Measurements from ENCODE around the gene SND1.
"Not testable (repeated sequence)": the region's sequence is repeated elsewhere in the genome, so short reads cannot be mapped to it uniquely, and the experiment has no call there.

SND1 gene

GRCh38 chr7:127810696-127811660 lies 159.0 kb downstream of the SND1 start:
- DNase-seq, result no peak

DNA sequence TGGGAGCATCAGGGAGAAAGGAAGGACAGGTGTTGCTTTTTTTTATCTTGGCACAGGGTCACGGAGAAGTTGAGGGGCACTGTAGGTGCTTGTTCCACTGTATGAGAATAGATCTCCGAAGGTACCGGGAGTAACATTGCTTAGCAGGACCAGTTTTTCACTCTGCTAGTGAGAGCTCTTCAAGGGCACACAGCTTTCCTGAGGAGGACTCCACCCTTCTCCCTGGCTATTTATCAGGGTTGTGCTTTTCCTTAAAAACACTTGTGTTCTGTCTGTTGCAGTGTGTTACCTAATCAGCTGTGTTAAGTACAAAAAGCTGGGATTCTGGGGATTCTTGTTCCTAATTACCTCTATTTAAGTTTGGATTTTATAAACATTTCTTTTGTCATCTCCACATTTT lies 160.5 kb downstream of the SND1 start:
- DNase-seq, result no peak

DNA sequence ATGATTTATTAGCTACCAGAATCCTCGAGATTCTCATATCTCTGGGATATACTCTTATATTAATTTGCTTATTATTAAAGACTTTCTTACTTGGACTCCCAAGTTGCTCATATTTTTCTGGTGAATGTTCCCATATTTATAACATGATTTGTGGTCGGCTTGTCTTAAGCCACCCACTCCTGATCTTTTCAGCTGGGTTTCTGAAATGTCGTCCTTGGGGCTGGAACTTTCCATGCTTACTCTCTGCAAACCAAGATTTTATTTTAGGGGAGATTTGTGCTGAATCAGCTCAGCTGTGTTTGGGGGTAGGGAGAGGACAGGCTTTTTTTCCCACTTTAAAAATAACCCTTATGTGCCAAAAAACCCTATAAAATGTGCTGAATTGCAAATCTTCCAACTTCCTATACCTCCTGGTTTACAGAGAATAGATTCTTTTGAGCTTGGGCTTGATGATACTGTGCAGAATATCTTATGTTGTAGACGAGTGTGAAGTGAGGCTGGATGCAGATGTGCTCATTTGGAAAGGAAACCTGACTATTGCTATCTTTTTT lies 162.1 kb downstream of the SND1 start:
- DNase-seq, result no peak

GRCh38 chr7:127815631-127816145 lies 163.7 kb downstream of the SND1 start:
- DNase-seq, result no peak

GRCh38 chr7:127816354-127817190 lies 164.6 kb downstream of the SND1 start:
- no peak for DNase-seq

DNA sequence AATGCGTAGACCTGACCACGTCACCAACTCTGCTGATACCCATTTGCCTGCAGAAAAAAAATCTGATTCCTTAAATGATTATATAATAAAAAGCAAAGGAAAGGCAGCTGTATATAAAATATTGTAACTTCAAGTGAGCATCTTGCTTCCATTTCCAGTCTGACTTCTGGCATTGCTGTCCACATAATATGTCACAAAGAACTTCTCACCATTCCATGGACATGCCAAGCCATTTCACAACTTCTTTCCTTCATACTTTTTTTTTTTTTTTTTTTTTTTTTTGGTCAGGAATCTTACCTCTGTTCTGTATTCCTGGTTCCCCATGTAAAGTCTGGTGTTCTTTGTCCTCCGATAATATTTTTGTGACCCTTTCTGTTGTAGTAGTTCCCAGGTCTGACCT lies 165.5 kb downstream of the SND1 start:
- no peak for DNase-seq

DNA sequence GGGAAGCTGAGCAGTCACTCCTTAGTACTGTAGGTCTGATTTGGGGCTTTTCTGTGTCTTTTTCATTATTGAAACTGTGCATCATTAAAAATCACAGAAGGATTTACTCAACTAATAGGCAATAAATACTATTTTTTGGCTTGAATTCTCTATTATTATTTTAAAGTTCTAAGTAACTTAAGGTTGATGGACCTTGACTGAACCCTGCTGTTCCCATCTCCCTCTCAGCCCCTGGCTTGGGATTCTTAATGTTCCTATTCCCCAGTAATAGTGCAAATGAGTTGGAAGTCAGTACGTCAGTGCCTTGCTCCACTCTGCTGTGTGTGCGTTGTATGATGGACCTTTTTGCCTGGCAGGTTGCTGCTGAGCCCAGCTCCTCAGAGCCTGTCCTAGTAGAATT lies 166.3 kb downstream of the SND1 start:
- DNase-seq, result no peak

- no peak for DNase-seq
Measured at GRCh38 chr7:127819975-127820731, 168.2 kb downstream of the SND1 start.

- no peak for DNase-seq
Measured at GRCh38 chr7:127820732-127821085, 168.7 kb downstream of the SND1 start.

DNA sequence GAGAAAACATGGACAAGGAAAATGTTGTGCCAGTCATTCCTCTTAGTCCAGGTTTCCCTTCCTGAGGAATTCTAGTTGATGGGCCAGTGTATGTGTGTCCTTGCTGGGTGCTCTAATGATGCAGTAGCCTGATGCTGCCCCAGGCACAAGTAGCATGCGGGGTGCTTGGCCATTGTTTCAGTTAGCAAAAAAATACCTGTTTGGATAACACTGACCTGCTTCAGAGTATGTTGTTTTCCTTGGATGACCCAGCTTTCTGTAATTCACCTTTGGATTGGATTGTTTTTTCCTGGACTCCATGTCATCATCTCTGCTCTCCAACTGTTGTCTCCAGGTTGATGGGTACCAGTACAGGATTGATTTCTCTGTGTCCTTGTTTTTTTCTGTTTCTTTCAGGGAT lies 169.2 kb downstream of the SND1 start:
- no peak for DNase-seq

DNA sequence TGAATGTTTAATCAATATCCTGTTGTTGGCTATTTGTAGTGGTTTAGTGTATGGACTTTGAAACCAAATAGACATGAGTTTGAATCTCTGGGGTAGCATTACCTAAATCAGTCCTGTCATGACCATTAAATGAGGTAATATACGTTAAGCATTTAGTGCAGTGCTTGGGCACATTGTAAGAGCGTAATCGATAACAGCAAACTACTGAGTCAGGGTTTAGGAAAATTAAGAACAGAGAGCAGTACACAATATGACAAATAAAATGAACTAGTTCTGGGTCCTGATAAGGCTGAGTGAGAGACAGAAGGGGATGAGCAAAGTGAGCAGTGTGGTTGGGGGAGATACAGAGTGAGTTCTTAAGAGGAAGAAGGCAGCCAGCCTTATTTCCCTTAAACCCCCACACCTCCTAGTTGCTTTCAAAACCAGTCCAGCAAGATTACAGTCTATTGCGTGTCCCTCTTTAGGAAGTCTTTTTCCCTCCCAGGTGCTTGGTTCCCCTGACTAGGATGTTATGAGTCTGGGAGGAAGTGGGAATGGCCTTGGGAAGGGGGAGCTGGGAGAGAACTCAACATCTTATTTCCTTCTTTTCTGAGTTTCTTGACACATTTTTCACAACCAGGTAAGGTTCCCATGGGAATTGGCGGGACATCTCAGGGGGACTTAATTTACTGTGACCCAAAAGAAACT lies 171.0 kb downstream of the SND1 start:
- no peak for DNase-seq

- no peak for DNase-seq
Measured at GRCh38 chr7:127824682-127825081, 172.7 kb downstream of the SND1 start.

DNA sequence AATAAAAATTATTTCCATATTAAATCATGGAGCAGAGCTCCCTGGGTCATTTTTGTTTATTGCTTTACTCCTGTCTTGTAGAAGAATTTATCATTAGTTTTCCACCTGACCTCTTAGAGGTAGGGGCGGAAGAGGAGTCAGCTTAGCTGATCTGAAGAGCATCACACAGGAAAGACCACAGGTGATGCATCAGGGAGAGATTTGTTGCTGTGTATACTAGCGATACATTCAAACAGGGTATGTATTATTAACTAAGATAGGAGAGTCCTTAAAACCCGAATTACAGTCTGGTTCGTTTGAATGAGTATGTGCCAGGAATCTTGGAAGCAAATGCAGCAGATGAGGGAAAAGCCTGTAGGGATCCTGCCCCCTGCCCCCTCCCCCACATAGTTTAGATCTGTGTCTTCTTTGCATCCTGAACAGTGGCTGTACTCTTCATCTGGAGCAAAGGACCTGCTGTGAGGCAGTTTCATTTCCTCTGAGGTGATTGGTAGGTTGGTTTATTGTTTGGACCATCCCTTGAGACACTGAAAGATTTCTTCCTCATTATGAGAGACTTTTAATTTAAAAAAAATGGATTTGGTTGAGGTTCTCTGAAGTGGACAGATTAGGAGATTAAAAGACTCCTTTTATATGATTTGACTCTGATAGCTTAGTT lies 177.0 kb downstream of the SND1 start:
- no peak for DNase-seq

DNA sequence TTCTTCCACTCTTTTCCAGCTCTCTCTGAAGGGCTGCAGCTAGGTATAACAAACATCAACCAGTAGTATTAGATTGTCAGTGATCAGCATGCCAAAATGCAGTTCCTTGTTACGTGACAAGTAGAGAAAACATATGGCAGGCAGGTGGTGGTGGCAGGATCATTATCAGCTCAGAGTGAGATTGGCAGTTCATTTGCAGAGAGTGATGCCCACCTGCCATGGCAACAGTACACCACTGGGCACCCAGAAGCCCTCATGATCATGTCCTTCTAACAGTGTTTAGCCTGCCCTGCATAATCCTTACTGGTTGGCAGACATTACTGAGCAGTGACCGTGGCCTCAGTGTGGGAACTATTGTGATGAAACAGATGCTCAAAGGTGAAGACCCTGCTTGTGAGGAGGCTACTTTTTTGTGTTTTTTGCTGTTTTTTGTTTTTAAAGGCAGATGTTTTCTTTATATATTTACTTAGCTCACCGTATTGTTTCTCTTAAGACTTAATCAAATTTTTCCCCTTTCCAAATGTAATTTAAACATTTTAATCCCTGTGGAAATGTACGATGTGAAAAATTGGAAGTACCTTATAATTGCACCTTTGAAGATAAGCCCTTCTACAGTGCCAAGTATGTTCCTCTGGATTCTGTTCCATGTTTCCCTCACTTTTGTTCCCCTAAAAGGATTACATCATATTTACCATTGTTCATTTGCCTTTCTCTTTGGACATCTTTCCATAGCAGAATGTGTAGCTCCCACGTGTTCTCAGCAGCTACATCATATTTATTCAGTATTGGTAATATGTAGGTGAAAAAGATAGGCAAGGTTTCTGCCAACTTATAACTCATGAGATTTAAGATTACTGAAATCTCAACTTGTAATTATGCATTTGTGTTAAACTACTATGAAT lies 179.6 kb downstream of the SND1 start:
- DNase-seq, result peak; percentile 34

DNA sequence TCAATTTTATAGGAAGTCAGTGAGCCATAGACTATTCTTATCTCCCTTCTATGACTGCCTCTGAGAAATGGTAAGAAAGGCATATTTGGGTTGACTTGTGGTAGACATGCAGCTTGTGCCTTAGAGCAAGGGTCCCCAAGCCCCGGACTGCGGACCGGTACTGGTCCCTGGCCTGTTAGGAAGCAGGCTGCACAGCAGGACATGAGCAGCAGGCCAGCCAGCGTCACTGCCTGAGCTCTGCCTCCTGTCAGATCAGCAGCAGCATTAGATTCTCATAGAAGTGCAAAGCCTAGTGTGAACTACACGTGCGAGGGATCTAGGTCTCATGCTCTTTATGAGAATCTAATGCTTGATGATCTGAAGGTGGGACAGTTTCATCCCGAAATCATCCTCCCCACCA lies 180.6 kb downstream of the SND1 start:
- DNase-seq, result no peak

GRCh38 chr7:127833641-127834040 lies 181.6 kb downstream of the SND1 start:
- no peak for DNase-seq

DNA sequence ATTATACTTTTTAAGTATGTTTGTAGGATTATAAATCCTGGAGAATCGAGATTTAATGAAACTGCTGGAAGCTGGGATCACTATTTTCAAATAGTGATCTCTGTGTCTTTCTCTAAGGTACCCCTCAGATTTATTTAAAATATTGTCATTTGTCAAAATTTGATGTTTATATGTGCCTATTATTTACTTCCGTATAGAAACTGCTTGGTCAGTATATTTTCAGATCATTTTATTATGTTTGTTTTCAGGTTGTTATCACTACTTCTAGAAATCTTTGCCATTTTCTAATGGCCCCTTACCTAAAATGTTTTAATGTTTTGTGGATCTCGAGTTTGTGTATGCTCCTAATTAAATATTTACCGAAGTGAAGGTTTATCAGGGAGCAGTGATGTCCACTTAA lies 183.7 kb downstream of the SND1 start:
- no peak for DNase-seq

- DNase-seq, result not testable (repeated sequence)
Measured at GRCh38 chr7:127837816-127838410, 185.9 kb downstream of the SND1 start.

- DNase-seq, result no peak
Measured at GRCh38 chr7:127838816-127839415, 186.9 kb downstream of the SND1 start.

Measured in NCI-H1092 (cell line).